Activated CD4-positive, alpha-beta memory T cell treated with anti-CD3 and anti-CD28 coated beads, Interleukin-2, amount 10 ng/mL, durations not matched to agents 7 days and 5 days (primary cell): ENCODE results near the gene DPF1. TPM values are rescaled to one million over a fixed set of nuclear protein-coding genes. Genes with fewer than 3 reads are reported as not detected.
"Not testable (repeated sequence)": the region's sequence is repeated elsewhere in the genome, so short reads cannot be mapped to it uniquely, and the experiment has no call there.

ENCODE experiments used
- CTCF ChIA-PET: fragments of 350-600 bp; sonication (Branson Sonifier 250); formaldehyde crosslinking; loops from one replicate; lab custom pipeline; 2021; ENCODE audit warnings: antibody characterized with exemption, inconsistent platforms; lab: Charles Lee
- POLR2A ChIA-PET: fragments of 350-600 bp; sonication (Branson Sonifier 250); formaldehyde crosslinking; loops from one replicate; lab custom pipeline; 2021; ENCODE audit warnings: antibody characterized with exemption; lab: Charles Lee
- DNase-seq: peaks from one replicate; pipeline ENCODE4 v3.0.0-alpha.2; 2020
- H3K27ac Mint-ChIP-seq: one replicate; pipeline ENCODE4 v1.8.0; 2021; ENCODE audit warnings: mild to moderate bottlenecking, mixed read lengths
- H3K27me3 Mint-ChIP-seq: one replicate; pipeline ENCODE4 v1.8.0; 2021; ENCODE audit warnings: mixed read lengths
- H3K36me3 Mint-ChIP-seq: one replicate; pipeline ENCODE4 v1.8.0; 2021; ENCODE audit warnings: low read depth, mixed read lengths
- H3K4me1 Mint-ChIP-seq: one replicate; pipeline ENCODE4 v1.8.0; 2021; ENCODE audit warnings: mixed read lengths
- H3K4me3 Mint-ChIP-seq: one replicate; pipeline ENCODE4 v1.8.0; 2021; ENCODE audit warnings: mild to moderate bottlenecking, mixed read lengths
- H3K9me3 Mint-ChIP-seq: one replicate; pipeline ENCODE4 v1.8.0; 2021; ENCODE audit warnings: mixed read lengths
- total RNA-seq, 2 experiments: library from RNA; stranded (reverse); gene quantifications; one replicate each; pipeline ENCODE4 v1.2.3, GENCODE V29; 2021

The DPF1 gene
- total RNA-seq, 2 experiments from 2014 or later, result 0.40 to 0.55 TPM

- DNase-seq, result no peak
- Mint-ChIP-seq H3K27me3 (peaks cover 6% of the 10 kb centered on the region), H3K27ac (no peak overlapping the region), H3K9me3 (no peaks in the 10 kb centered on the region), H3K36me3 (no peaks in the 10 kb centered on the region), H3K4me1 (peaks cover 17% of the 10 kb centered on the region), H3K4me3 (no peak overlapping the region)
- CTCF ChIA-PET, result no interaction called here
- POLR2A ChIA-PET, result no interaction called here
Measured at GRCh38 chr19:38262585-38263268, 38.7 kb upstream of the DPF1 start.

- H3K27me3 Mint-ChIP-seq, H3K9me3 Mint-ChIP-seq, DNase-seq, CTCF ChIA-PET, H3K36me3 Mint-ChIP-seq, H3K4me3 Mint-ChIP-seq, POLR2A ChIA-PET, H3K27ac Mint-ChIP-seq: not testable (repeated sequence)
- peaks cover 17% of the 10 kb centered on the region for H3K4me1 Mint-ChIP-seq
Measured at GRCh38 chr19:38261942-38262341, 37.9 kb upstream of the DPF1 start.

GRCh38 chr19:38255383-38256014, 31.5 kb upstream of the DPF1 start:
- no peak for DNase-seq
- no peaks in the 10 kb centered on the region for H3K9me3 Mint-ChIP-seq
- H3K27me3 Mint-ChIP-seq, result peaks cover 15% of the 10 kb centered on the region
- ChIA-PET POLR2A (interaction anchor here (1.2 kb wide), 1 partner anchor 13 kb away, joined by 3 read pairs; no protein-coding TSS in a partner anchor), CTCF (interaction anchor here (0.6 to 1.4 kb wide), 2 partner anchors 10 to 353 kb away, joined by 3 read pairs; no protein-coding TSS in a partner anchor)
- H3K4me1 Mint-ChIP-seq, result peaks cover 4% of the 10 kb centered on the region
- no peak overlapping the region for H3K4me3 Mint-ChIP-seq
- no peak overlapping the region for H3K27ac Mint-ChIP-seq
- no peaks in the 10 kb centered on the region for H3K36me3 Mint-ChIP-seq

- Mint-ChIP-seq H3K36me3 (no peaks in the 10 kb centered on the region), H3K27ac (no peak overlapping the region), H3K4me3 (no peak overlapping the region), H3K4me1 (peaks cover 4% of the 10 kb centered on the region), H3K9me3 (no peaks in the 10 kb centered on the region), H3K27me3 (peaks cover 15% of the 10 kb centered on the region)
- POLR2A ChIA-PET, result no interaction called here
- CTCF ChIA-PET, result interaction anchor here (3.1 kb wide), 1 partner anchor 82 kb away, joined by 12 read pairs; the partner anchor contains the start of gene CATSPERG
- no peak for DNase-seq
Measured at GRCh38 chr19:38253788-38254187, 29.8 kb upstream of the DPF1 start.

- no peak for DNase-seq
- H3K9me3 Mint-ChIP-seq, result no peaks in the 10 kb centered on the region
- H3K4me3 Mint-ChIP-seq, result no peak overlapping the region
- H3K27me3 Mint-ChIP-seq, result peaks cover 15% of the 10 kb centered on the region
- no peak overlapping the region for H3K27ac Mint-ChIP-seq
- ChIA-PET POLR2A (interaction anchor here (0.9 kb wide), 1 partner anchor 143 kb away, joined by 3 read pairs; no protein-coding TSS in a partner anchor), CTCF (interaction anchor here (0.6 to 3.1 kb wide), 2 partner anchors 17 to 82 kb away, joined by 3 to 12 read pairs; partner anchors contain the start of gene CATSPERG)
- no peaks in the 10 kb centered on the region for H3K36me3 Mint-ChIP-seq
- peaks cover 4% of the 10 kb centered on the region for H3K4me1 Mint-ChIP-seq
Measured at GRCh38 chr19:38252941-38253691, 29.1 kb upstream of the DPF1 start.

GRCh38 chr19:38252385-38252784, 28.4 kb upstream of the DPF1 start:
- H3K4me1 Mint-ChIP-seq, result peaks cover 4% of the 10 kb centered on the region
- peaks cover 15% of the 10 kb centered on the region for H3K27me3 Mint-ChIP-seq
- H3K36me3 Mint-ChIP-seq, result no peaks in the 10 kb centered on the region
- H3K9me3 Mint-ChIP-seq, result no peaks in the 10 kb centered on the region
- CTCF ChIA-PET, result interaction anchor here (0.6 to 3.1 kb wide), 3 partner anchors 11 to 83 kb away, joined by 3 to 12 read pairs (median 3); partner anchors contain the start of gene CATSPERG
- no peak for DNase-seq
- H3K27ac Mint-ChIP-seq, result no peak overlapping the region
- POLR2A ChIA-PET, result interaction anchor here (0.9 kb wide), 1 partner anchor 143 kb away, joined by 3 read pairs; no protein-coding TSS in a partner anchor
- H3K4me3 Mint-ChIP-seq, result no peak overlapping the region

GRCh38 chr19:38251564-38252051, 27.6 kb upstream of the DPF1 start:
- Mint-ChIP-seq H3K4me3 (no peak overlapping the region), H3K9me3 (no peaks in the 10 kb centered on the region), H3K36me3 (no peaks in the 10 kb centered on the region), H3K27me3 (peaks cover 10% of the 10 kb centered on the region), H3K27ac (no peak overlapping the region), H3K4me1 (peaks cover 3% of the 10 kb centered on the region)
- no peak for DNase-seq
- ChIA-PET POLR2A (no interaction called here), CTCF (interaction anchor here (0.9 to 3.1 kb wide), 2 partner anchors 10 to 84 kb away, joined by 3 to 12 read pairs; partner anchors contain the start of gene CATSPERG)

- POLR2A ChIA-PET, result no interaction called here
- Mint-ChIP-seq H3K27me3 (peaks cover 9% of the 10 kb centered on the region), H3K36me3 (no peaks in the 10 kb centered on the region), H3K4me1 (peaks cover 3% of the 10 kb centered on the region), H3K9me3 (no peaks in the 10 kb centered on the region), H3K4me3 (no peak overlapping the region), H3K27ac (no peak overlapping the region)
- CTCF ChIA-PET, result interaction anchor here (0.7 kb wide), 1 partner anchor 85 kb away, joined by 3 read pairs; the partner anchor contains the start of gene CATSPERG
- no peak for DNase-seq
Measured at GRCh38 chr19:38250821-38251563, 27.0 kb upstream of the DPF1 start.

GRCh38 chr19:38250428-38250820, 26.4 kb upstream of the DPF1 start:
- CTCF ChIA-PET, result interaction anchor here (0.7 kb wide), 1 partner anchor 85 kb away, joined by 3 read pairs; the partner anchor contains the start of gene CATSPERG
- Mint-ChIP-seq H3K36me3 (no peaks in the 10 kb centered on the region), H3K9me3 (no peaks in the 10 kb centered on the region), H3K27ac (no peak overlapping the region), H3K4me3 (no peak overlapping the region), H3K27me3 (peaks cover 5% of the 10 kb centered on the region), H3K4me1 (peaks cover 3% of the 10 kb centered on the region)
- no peak for DNase-seq
- POLR2A ChIA-PET, result no interaction called here

GRCh38 chr19:38248421-38248820, 24.4 kb upstream of the DPF1 start:
- POLR2A ChIA-PET, result no interaction called here
- Mint-ChIP-seq H3K4me1 (peaks cover 8% of the 10 kb centered on the region), H3K36me3 (no peaks in the 10 kb centered on the region), H3K27ac (no peak overlapping the region), H3K4me3 (no peak overlapping the region), H3K27me3 (no peaks in the 10 kb centered on the region), H3K9me3 (no peaks in the 10 kb centered on the region)
- CTCF ChIA-PET, result no interaction called here
- DNase-seq, result no peak

- DNase-seq, result no peak
- ChIA-PET POLR2A (no interaction called here), CTCF (no interaction called here)
- Mint-ChIP-seq H3K36me3 (no peaks in the 10 kb centered on the region), H3K9me3 (no peaks in the 10 kb centered on the region), H3K27ac (no peak overlapping the region), H3K4me3 (no peak overlapping the region), H3K27me3 (no peaks in the 10 kb centered on the region), H3K4me1 (peaks cover 8% of the 10 kb centered on the region)
Measured at GRCh38 chr19:38247734-38248268, 23.8 kb upstream of the DPF1 start.

GRCh38 chr19:38247126-38247525, 23.1 kb upstream of the DPF1 start:
- H3K36me3 Mint-ChIP-seq, result no peaks in the 10 kb centered on the region
- H3K4me3 Mint-ChIP-seq, result no peak overlapping the region
- H3K27ac Mint-ChIP-seq, result no peak overlapping the region
- ChIA-PET CTCF (interaction anchor here (0.7 to 4.0 kb wide), 2 partner anchors 12 to 88 kb away, joined by 5 to 48 read pairs; partner anchors contain the start of gene CATSPERG), POLR2A (no interaction called here)
- DNase-seq, result no peak
- no peaks in the 10 kb centered on the region for H3K27me3 Mint-ChIP-seq
- no peaks in the 10 kb centered on the region for H3K9me3 Mint-ChIP-seq
- H3K4me1 Mint-ChIP-seq, result peaks cover 8% of the 10 kb centered on the region
